Tibial artery (tissue), 4 donors: ENCODE results near the gene ESD.
"Not testable (repeated sequence)": the region's sequence is repeated elsewhere in the genome, so short reads cannot be mapped to it uniquely, and the experiment has no call there.

ENCODE experiments used
- DNase-seq, 2 donors: peaks; one replicate each; pipeline ENCODE4 v3.0.0-alpha.2; 2019
- H3K27ac ChIP-seq, 2 donors: fragments of 200-600 bp; sonication (generic) in 1 of 2; 1 replicate in 1 of 2; 2 replicates in 1 of 2; pipeline ENCODE4 v1.5.1; 2018 to 2019; ENCODE audit warnings: mild to moderate bottlenecking in 1 of 2
- H3K27me3 ChIP-seq, 2 donors: fragments of 200-600 bp; sonication (generic) in 1 of 2; one replicate each; pipeline versions ENCODE4 v1.5.1 to v1.6.0; 2016 to 2019
- H3K36me3 ChIP-seq, 3 donors: fragments of 200-600 bp; sonication (generic) in 2 of 3; one replicate each; pipeline ENCODE4 v1.5.1; 2016 to 2019; ENCODE audit warnings: mild to moderate bottlenecking in 2 of 3
- H3K4me1 ChIP-seq, 4 donors: fragments of 200-600 bp; sonication (generic) in 2 of 4; 1 replicate in 3 of 4; 2 replicates in 1 of 4; pipeline ENCODE4 v1.5.1; 2016 to 2019
- H3K4me3 ChIP-seq, 2 donors: fragments of 200-600 bp; sonication (generic) in 1 of 2; 1 replicate in 1 of 2; 2 replicates in 1 of 2; pipeline ENCODE4 v1.5.1; 2018 to 2019; ENCODE audit warnings: mild to moderate bottlenecking in 2 of 2
- H3K9me3 ChIP-seq, 3 donors: fragments of 200-600 bp; sonication (generic) in 1 of 3; one replicate each; pipeline ENCODE4 v1.5.1; 2016 to 2019
- CTCF ChIP-seq, 2 experiments: fragments of 200-600 bp in 1 of 2; fragments of 450-650 bp in 1 of 2; IDR thresholded peaks; one replicate each; pipeline ENCODE4 v1.5.1; 2017 to 2019; ENCODE audit warnings: antibody characterized with exemption in 2 of 2, mild to moderate bottlenecking in 1 of 2, moderate library complexity in 1 of 2
- intact Hi-C: fragments of 100-400 bp; cut with DNase I; formaldehyde crosslinking; loops from one replicate; pipeline ENCODE4 v1.15.0; 2023; ENCODE audit warnings: low total_unique reads

ESD gene

GRCh38 chr13:46775385-46776107 is 21.4 kb downstream of the ESD start:
- intact Hi-C loops = no loop called here
- no peak for DNase-seq
- no peaks in the 10 kb centered on the region for H3K9me3 ChIP-seq
- peaks cover 25 to 48% (median 34%) of the 10 kb centered on the region in 3 donors for H3K36me3 ChIP-seq
- no peaks in the 10 kb centered on the region for H3K27me3 ChIP-seq
- no peak overlapping the region for H3K4me3 ChIP-seq
- peak overlapping the region; percentile 74 to 75 for H3K27ac ChIP-seq
- peaks cover 0 to 86% (median 32%) of the 10 kb centered on the region in 4 donors for H3K4me1 ChIP-seq
- TF ChIP-seq CTCF (IDR thresholded peaks at IDR 0.05) = no peak

- TF ChIP-seq CTCF (IDR thresholded peaks at IDR 0.05) = no peak
- Histone ChIP-seq H3K9me3 (no peaks in the 10 kb centered on the region), H3K27ac (peak overlapping the region; percentile 74 to 75), H3K4me1 (peaks cover 0 to 69% (median 30%) of the 10 kb centered on the region in 4 donors), H3K27me3 (no peaks in the 10 kb centered on the region), H3K4me3 (no peak overlapping the region), H3K36me3 (peaks cover 23 to 40% (median 34%) of the 10 kb centered on the region in 3 donors)
- DNase-seq = no peak
- intact Hi-C loops = no loop called here
Measured at GRCh38 chr13:46773541-46773940, 23.4 kb downstream of the ESD start.

GRCh38 chr13:46771693-46772092 is 25.3 kb downstream of the ESD start:
- H3K4me1 ChIP-seq = peaks cover 0 to 51% (median 20%) of the 10 kb centered on the region in 4 donors
- H3K4me3 ChIP-seq = no peak overlapping the region
- no peak for DNase-seq
- TF ChIP-seq CTCF (IDR thresholded peaks at IDR 0.05) = no peak
- H3K27me3 ChIP-seq = no peaks in the 10 kb centered on the region
- peak overlapping the region in 1 of 2 donors; percentile 74 for H3K27ac ChIP-seq
- H3K9me3 ChIP-seq = no peaks in the 10 kb centered on the region
- intact Hi-C loops = no loop called here
- H3K36me3 ChIP-seq = peaks cover 23 to 34% (median 25%) of the 10 kb centered on the region in 3 donors

- intact Hi-C loops = loop anchor here (10.0 kb wide), 1 partner anchor 125 kb away; the partner anchor contains the start of gene HTR2A
- DNase-seq, H3K4me3 ChIP-seq, H3K9me3 ChIP-seq, H3K27ac ChIP-seq, H3K27me3 ChIP-seq: not testable (repeated sequence)
- Histone ChIP-seq H3K4me1 (peaks cover 0 to 44% (median 15%) of the 10 kb centered on the region in 4 donors), H3K36me3 (peaks cover 17 to 34% (median 23%) of the 10 kb centered on the region in 3 donors)
Measured at GRCh38 chr13:46769925-46770324, 27.0 kb downstream of the ESD start.

GRCh38 chr13:46761866-46762265 is 35.1 kb downstream of the ESD start:
- H3K36me3 ChIP-seq = no peaks in the 10 kb centered on the region
- DNase-seq = no peak
- no peaks in the 10 kb centered on the region for H3K27me3 ChIP-seq
- TF ChIP-seq CTCF (IDR thresholded peaks at IDR 0.05) = no peak
- peaks cover 0 to 60% (median 30%) of the 10 kb centered on the region in 4 donors for H3K4me1 ChIP-seq
- no peak overlapping the region for H3K27ac ChIP-seq
- H3K4me3 ChIP-seq = no peak overlapping the region
- no peaks in the 10 kb centered on the region for H3K9me3 ChIP-seq
- intact Hi-C loops = loop anchor here (5.0 to 10.0 kb wide), 2 partner anchors 133 to 1010 kb away; partner anchors contain the start of gene HTR2A

- DNase-seq = no peak
- Histone ChIP-seq H3K27ac (peak overlapping the region; percentile 67 to 68), H3K27me3 (no peaks in the 10 kb centered on the region), H3K9me3 (no peaks in the 10 kb centered on the region), H3K36me3 (no peaks in the 10 kb centered on the region), H3K4me1 (peaks cover 0 to 63% (median 33%) of the 10 kb centered on the region in 4 donors), H3K4me3 (no peak overlapping the region)
- intact Hi-C loops = loop anchor here (5.0 to 10.0 kb wide), 2 partner anchors 134 to 1011 kb away; partner anchors contain the start of gene HTR2A
- no peak for TF ChIP-seq CTCF (IDR thresholded peaks at IDR 0.05)
Measured at GRCh38 chr13:46761174-46761573, 35.8 kb downstream of the ESD start.
